Activated T-cell treated with anti-CD3 and anti-CD28 coated beads, Interleukin-2, amount 50 U/mL, for 1 hour (primary cell): ENCODE data around the gene GRK6.

Experiments
- DNase-seq: peaks from one replicate; pipeline ENCODE4 v3.0.0-alpha.2; 2020

Gene GRK6

GRCh38 chr5:177426566-177427210, at the start of gene GRK6:
Gene GRK6 (plus strand): TSS chr5:177426676. CDS start chr5:177426846, 170 bp downstream.
- peak; percentile 73 for DNase-seq

GRCh38 chr5:177377851-177378776, 48.4 kb upstream of the GRK6 start:
- DNase-seq = no peak

DNA sequence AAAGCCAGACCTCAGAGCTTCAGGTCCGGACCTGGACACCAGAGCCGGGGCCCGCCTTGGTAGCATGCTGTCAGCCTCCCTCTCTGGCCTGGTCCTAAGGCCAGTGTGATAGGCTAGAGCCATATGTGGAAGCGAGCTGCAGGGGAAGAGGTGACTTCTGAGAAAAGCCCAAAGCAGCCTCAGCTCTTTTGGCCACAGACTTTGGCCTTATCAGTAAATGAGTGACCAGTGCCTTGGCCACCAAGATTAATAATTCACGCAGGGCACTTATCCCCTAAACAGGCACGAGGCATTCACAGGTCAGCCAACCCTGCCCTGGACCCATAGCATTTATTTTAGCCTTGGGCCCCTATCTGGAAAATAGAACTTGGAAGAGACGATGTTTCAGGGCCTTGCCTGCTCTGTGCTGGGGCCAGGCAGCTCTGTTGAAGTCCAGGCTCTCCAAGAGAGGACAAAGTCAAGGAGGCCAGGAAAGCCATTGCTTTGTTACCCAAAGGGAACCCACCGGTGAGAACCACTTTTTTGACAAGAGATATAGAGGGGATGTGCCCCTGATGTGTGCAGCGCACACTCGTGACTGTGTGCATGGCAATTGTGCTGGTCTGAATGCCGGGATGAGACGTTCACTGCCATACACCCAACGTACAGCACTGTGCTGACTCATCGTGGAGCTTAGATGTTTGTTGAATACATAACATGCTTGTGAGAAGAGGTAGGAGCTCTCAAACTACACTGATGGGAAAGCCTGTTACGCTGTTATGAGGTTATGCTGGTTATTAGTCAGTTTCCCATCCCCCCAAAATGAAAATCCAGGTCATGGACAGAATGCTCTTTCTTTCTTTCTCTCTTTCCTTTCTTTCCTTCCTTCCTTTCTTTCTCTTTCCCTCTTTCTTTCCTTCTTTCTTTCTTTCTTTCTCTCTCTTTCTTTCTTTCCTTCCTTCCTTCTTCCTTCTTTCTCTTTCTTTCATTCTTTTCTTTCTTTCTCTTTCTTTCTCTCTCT, 47.3 kb upstream of the GRK6 start:
- no peak for DNase-seq

DNA sequence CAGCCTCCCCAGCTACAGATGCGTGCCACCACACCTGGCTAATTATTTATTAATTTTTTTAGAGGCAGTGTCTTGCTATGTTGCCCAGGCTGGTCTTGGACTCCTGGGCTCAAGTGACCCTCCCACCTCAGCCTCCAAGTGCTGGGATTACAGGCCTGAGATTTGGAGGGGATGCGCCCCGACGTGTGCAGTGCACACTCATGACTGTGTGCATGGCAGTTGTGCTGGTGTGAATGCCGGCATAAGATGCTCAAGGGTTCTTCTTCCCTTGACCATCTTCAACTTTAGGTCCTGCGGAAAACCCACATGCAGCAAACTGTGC, 45.7 kb upstream of the GRK6 start:
- DNase-seq = no peak

- no peak for DNase-seq
Measured at GRCh38 chr5:177382423-177383029, 44.0 kb upstream of the GRK6 start.

DNA sequence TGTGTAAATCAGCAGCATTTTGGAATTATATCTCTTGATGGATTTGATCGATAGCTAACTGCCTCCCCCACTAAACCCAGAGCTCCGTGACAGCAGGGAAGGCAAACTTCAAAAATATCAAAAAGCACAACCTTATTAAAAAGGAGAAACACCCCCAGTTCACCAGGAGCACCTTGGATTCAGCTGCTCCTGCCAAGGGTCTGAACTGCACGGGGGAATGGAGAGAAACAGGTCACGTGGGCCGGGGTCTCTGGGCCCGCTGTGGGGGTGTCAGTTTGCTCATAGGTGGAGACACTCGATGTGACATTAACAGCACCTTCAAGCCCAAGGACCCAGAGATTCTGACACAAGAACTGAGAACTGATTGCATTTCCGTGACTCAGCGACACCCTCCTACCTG, 43.3 kb upstream of the GRK6 start:
- no peak for DNase-seq

GRCh38 chr5:177384134-177384533, 42.3 kb upstream of the GRK6 start, which contains the start of gene SLC34A1:
Gene SLC34A1 (plus strand): TSS chr5:177384434. CDS start chr5:177385742, 1,308 bp downstream.
- no peak for DNase-seq

DNA sequence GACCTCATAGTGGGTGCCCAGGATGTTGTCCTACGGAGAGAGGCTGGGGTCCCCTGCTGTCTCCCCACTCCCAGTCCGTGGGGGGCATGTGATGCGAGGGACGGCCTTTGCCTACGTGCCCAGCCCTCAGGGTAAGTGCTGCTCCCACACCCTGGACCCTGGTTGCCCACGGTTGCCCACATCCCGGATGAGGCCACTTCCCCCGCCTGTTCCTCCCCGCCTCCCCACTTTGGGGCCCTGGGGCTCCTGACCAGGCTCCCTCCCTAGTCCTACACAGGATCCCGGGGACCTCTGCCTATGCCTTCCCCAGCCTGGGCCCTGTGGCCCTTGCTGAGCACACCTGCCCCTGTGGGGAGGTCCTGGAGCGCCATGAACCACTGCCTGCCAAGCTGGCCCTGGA, 40.8 kb upstream of the GRK6 start:
- no peak for DNase-seq

DNA sequence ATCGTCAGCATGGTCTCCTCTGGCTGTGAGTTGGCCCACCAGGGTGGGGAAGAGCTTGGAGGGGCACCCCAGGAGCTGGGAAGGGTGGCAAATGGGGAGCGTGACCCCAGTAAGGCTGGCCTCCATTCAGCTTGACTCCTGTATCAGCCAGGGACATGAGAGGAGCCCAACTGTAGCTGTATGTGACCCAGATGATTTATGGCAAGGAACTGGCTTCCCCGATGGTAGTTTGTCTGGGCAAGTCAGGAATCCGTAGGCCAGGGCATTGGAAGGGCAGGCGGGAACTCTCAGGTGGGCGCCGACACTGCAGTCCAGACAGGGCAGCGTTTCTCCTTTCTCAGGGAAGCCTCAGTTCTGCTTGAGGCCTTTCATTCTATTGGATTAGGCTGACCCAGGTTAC, 39.9 kb upstream of the GRK6 start:
- DNase-seq = no peak

- DNase-seq = no peak
Measured at GRCh38 chr5:177387405-177387804, 39.1 kb upstream of the GRK6 start.

DNA sequence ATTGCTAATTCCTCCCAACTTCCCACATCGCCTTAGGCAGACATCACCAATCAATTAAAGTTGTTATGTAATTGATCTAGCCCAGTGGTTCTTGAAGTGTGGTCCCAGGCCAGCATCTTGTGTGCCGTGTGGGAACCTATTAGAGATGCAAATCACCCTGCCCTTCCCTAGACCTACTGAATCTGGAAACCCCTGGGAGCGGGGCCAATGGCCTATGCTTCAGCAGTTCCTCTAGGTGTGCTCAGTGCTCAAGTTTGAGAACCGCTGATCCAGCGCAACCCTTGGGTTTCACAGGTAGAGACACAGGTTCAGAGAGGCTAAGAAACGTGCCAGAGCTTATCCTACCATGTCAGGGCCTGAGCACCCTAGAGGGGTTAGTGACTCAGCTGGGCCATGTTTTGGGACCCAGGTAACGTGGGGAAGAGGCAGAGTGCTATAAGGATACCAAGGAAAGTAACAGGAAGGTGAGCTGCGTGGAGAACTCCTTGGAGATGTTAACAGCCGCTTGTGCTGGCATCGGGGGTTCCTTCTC, 37.9 kb upstream of the GRK6 start:
- no peak for DNase-seq

- DNase-seq = peak; percentile 58
Measured at GRCh38 chr5:177389241-177390169, 37.0 kb upstream of the GRK6 start.

DNA sequence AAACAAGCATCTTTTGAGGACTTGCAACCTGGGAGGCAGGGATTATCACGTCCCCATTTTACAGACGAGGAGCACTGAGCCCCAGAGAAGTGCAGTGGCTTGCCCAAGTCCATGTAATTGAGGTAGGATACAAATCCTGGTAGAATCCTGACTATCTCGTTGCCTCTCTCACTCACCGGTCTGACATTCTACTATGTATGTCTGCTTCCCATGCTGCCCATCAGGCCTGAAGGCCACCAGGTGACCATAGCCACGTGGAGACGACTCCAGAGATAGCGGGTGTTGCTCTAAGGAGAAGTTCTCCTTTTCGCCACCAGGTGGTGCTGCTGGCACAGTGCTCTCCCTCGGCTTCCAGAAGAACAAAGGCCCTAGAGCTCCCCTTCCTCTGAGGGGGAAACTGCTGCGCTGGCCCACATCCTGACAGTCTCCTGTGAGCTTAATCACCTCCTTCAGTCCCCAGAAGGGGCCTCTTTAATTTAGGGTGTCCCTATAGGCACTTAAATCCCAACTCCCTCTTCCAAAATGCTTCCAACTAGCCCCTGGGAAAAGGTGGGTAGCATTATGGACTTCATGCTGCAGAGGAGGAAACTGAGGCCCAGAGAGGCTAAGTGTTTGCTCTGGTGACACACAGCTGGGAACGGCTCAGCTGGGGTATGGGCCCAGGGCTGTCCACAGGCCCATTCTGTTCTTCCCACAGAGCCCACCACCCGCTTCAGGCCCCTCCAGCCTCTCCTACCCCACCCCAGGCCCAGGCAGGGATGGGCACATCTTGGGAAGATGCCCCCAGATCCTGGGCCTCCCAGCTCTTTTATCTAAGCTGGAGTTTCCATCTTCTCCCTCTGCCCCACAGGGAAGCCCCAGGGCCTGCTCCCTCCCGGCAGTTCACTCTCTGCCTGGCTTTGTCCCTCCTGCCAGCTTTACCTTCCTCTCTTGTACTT, 35.8 kb upstream of the GRK6 start:
- peak; percentile 83 for DNase-seq

GRCh38 chr5:177392765-177393164, 33.7 kb upstream of the GRK6 start:
- DNase-seq = no peak

GRCh38 chr5:177393206-177393765, 33.2 kb upstream of the GRK6 start:
- DNase-seq = no peak

- DNase-seq = no peak
Measured at GRCh38 chr5:177393990-177394389, 32.5 kb upstream of the GRK6 start.

DNA sequence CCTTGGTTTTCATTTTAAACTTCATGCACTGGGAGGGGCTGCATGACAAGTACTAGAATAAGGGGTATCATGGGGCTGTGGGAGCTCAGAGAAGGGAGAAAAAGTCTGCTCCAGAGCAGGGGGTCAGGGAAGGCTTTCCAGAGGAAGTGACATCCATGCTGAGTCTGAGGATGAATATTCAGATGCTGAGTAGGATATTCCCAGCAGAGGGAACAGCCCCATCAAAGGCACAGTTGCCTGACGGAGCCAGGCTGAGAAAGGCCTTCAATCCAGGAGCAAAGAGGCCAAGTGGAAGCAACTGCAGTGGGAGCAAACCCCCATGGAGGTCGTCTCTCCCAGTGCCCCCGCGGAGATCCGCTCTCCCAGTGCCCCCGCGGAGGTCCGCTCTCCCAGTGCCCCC, 30.4 kb upstream of the GRK6 start:
- DNase-seq = no peak

DNA sequence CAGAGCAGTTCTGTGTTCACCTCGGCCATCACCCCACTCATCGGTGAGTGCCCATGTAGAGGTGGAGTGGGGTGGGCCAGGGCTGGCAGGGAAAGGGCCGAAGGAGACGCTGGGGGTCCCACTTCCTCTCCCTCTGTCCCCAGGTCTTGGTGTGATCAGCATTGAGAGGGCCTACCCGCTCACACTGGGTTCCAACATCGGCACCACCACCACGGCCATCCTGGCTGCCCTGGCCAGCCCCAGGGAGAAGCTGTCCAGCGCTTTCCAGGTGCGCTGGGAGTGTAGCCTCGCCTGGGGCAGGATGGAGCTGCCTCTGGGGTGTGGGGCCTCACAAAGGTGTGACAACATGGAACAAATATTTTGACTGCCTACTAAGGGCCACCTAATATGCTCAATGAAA, 29.7 kb upstream of the GRK6 start:
- DNase-seq = no peak

GRCh38 chr5:177397875-177398390, 28.5 kb upstream of the GRK6 start:
- DNase-seq = no peak
